ENCODE data around the gene STK16.

GRCh38 chr2:219206328-219207133, 38.7 kb upstream of the STK16 start, which contains the start of gene ZFAND2B:
- TF ChIP-seq CTCF (IDR thresholded peaks at IDR 0.05; ENCODE audit: poor library complexity, severe bottlenecking) (peak; percentile 48), REST (IDR thresholded peaks at IDR 0.05; ENCODE audit: borderline replicate concordance) (peak; percentile 91), EZH2 (IDR thresholded peaks at IDR 0.05; ENCODE audit: borderline replicate concordance, insufficient read depth, low read length, poor library complexity, severe bottlenecking) (no peak), TAF1 (IDR thresholded peaks at IDR 0.05; ENCODE audit: low read depth) (peak; percentile 93), POLR2AphosphoS5 (IDR thresholded peaks at IDR 0.05) (peak; percentile 97), EP300 (conservative IDR thresholded peaks at IDR 0.05; ENCODE audit: poor library complexity, severe bottlenecking) (peak; percentile 63), RAD21 (conservative IDR thresholded peaks at IDR 0.05) (peak; percentile 47)

Data from neural cell (in vitro differentiated cells).